H1 (cell line): Measurements from ENCODE around the gene MAPK4. TPM values are rescaled to one million over a fixed set of nuclear protein-coding genes. Genes with fewer than 3 reads are reported as not detected.

Source experiments
- CTCF ChIA-PET: fragments of 300-600 bp; sonication (Branson Sonifier 250); formaldehyde crosslinking; loops from one replicate; lab custom pipeline; 2021; ENCODE audit not compliant: partially characterized antibody; lab: Charles Lee
- POLR2A ChIA-PET: fragments of 300-600 bp; sonication (Branson Sonifier 250); formaldehyde crosslinking; loops from one replicate; lab custom pipeline; 2021; ENCODE audit warnings: inconsistent platforms; ENCODE audit not compliant: partially characterized antibody; lab: Charles Lee
- DNase-seq, 2 experiments: peaks; one replicate each; pipeline versions ENCODE4 v3.0.0 to v3.0.0-alpha.2; 2010 to 2022; ENCODE audit warnings: low spot score in 2 of 2, low read depth in 1 of 2, mixed read lengths in 1 of 2
- FAIRE-seq: peaks from 2 replicates; lab custom pipeline; 2011; peaks lifted over from hg19 to GRCh38; lab: Jason Lieb, UNC
- H2AFZ ChIP-seq: 2 replicates; pipeline ENCODE4 v1.8.1; 2012; ENCODE audit warnings: low read length, inconsistent platforms
- H2AK5ac ChIP-seq: 2 replicates; pipeline ENCODE4 v1.6.1; 2013; ENCODE audit warnings: low read depth, low read length
- H2BK120ac ChIP-seq: replicated peaks from 2 replicates; pipeline ENCODE3; 2013; ENCODE audit warnings: low read depth, low read length, inconsistent platforms
- H2BK12ac ChIP-seq: 2 replicates; pipeline ENCODE4 v1.6.1; 2013; ENCODE audit warnings: low read depth, low read length
- H2BK15ac ChIP-seq: 2 replicates; pipeline ENCODE4 v1.6.1; 2013; ENCODE audit warnings: low read length
- H2BK20ac ChIP-seq: 2 replicates; pipeline ENCODE4 v1.6.1; 2013; ENCODE audit warnings: low read length
- H2BK5ac ChIP-seq: 2 replicates; pipeline ENCODE4 v1.6.1; 2013; ENCODE audit warnings: low read depth, low read length
- H3K14ac ChIP-seq: 2 replicates; pipeline ENCODE4 v1.6.1; 2013; ENCODE audit warnings: inconsistent platforms; ENCODE audit not compliant: insufficient read length
- H3K18ac ChIP-seq: 2 replicates; pipeline ENCODE4 v1.6.1; 2013; ENCODE audit warnings: low read length; ENCODE audit errors: extremely low read depth
- H3K23ac ChIP-seq: 2 replicates; pipeline ENCODE4 v1.6.1; 2013; ENCODE audit warnings: inconsistent platforms; ENCODE audit not compliant: insufficient read length
- H3K23me2 ChIP-seq: 2 replicates; pipeline ENCODE4 v1.6.1; 2013; ENCODE audit warnings: low read depth, low read length
- H3K27ac ChIP-seq: 2 replicates; pipeline ENCODE4 v1.6.1; 2011; ENCODE audit warnings: low read depth, low read length, inconsistent platforms
- H3K27me3 ChIP-seq, 4 experiments: replicated peaks in 1 of 4; 1 replicate in 1 of 4; 2 replicates in 3 of 4; pipeline versions ENCODE4 v1.6.1 to v1.8.1; 2011 to 2013; ENCODE audit warnings: low read length in 3 of 4, mild to moderate bottlenecking in 3 of 4, inconsistent platforms in 2 of 4, mixed read lengths in 2 of 4, moderate library complexity in 1 of 4; ENCODE audit not compliant: control insufficient read depth in 3 of 4, insufficient read depth in 3 of 4; ENCODE audit errors: extremely low read depth in 1 of 4
- H3K36me3 ChIP-seq, 4 experiments: 2 replicates each; pipeline versions ENCODE4 v1.6.1 to v1.8.1; 2011 to 2013; ENCODE audit warnings: mild to moderate bottlenecking in 4 of 4, low read length in 3 of 4, moderate library complexity in 2 of 4, control low read depth in 1 of 4, inconsistent platforms in 1 of 4; ENCODE audit not compliant: insufficient read depth in 4 of 4, control insufficient read depth in 2 of 4
- H3K4ac ChIP-seq: replicated peaks from 2 replicates; pipeline ENCODE3; 2013; ENCODE audit warnings: low read length, low read depth, mixed read lengths, inconsistent platforms; ENCODE audit not compliant: insufficient read length
- H3K4me1 ChIP-seq, 4 experiments: replicated peaks in 1 of 4; 1 replicate in 1 of 4; 2 replicates in 3 of 4; pipeline versions ENCODE4 v1.6.1 to v1.8.1; 2011 to 2013; ENCODE audit warnings: low read length in 3 of 4, inconsistent platforms in 2 of 4, mixed read lengths in 1 of 4; ENCODE audit not compliant: insufficient read depth in 4 of 4, control insufficient read depth in 3 of 4
- H3K4me2 ChIP-seq, 2 experiments: 2 replicates each; pipeline versions ENCODE4 v1.6.1 to v1.8.1; 2011 to 2013; ENCODE audit warnings: low read depth in 2 of 2, low read length in 2 of 2, control low read depth in 1 of 2, inconsistent platforms in 1 of 2, mild to moderate bottlenecking in 1 of 2; ENCODE audit not compliant: insufficient read depth in 1 of 2
- H3K4me3 ChIP-seq, 4 experiments: fragments of 200-600, 300-600 bp in 1 of 4; sonication (generic), shearing (Covaris generic), sonication (Bioruptor Twin) in 1 of 4; 2 replicates each; pipeline versions ENCODE4 v1.5.1 to v1.8.1; 2011 to 2016; ENCODE audit warnings: low read length in 4 of 4, low read depth in 3 of 4, control low read depth in 2 of 4, inconsistent platforms in 2 of 4, mild to moderate bottlenecking in 2 of 4, mixed read lengths in 1 of 4, moderate library complexity in 1 of 4; ENCODE audit not compliant: insufficient read depth in 2 of 4; ENCODE audit errors: extremely low read depth in 1 of 4
- H3K56ac ChIP-seq: replicated peaks from 2 replicates; pipeline ENCODE3; 2013; ENCODE audit warnings: low read depth, mild to moderate bottlenecking, mixed read lengths, low read length, inconsistent platforms; ENCODE audit not compliant: insufficient read length
- H3K79me1 ChIP-seq: 2 replicates; pipeline ENCODE4 v1.6.1; 2013; ENCODE audit warnings: low read depth, low read length, control low read depth
- H3K79me2 ChIP-seq, 2 experiments: 2 replicates each; pipeline versions ENCODE4 v1.6.1 to v1.8.1; 2012 to 2013; ENCODE audit warnings: low read length in 2 of 2, mild to moderate bottlenecking in 2 of 2, inconsistent platforms in 1 of 2; ENCODE audit not compliant: insufficient read depth in 2 of 2, control insufficient read depth in 1 of 2
- H3K9ac ChIP-seq, 4 experiments: replicated peaks in 1 of 4; 1 replicate in 1 of 4; 2 replicates in 3 of 4; pipeline versions ENCODE4 v1.6.1 to v1.8.1; 2011 to 2013; ENCODE audit warnings: low read depth in 3 of 4, low read length in 3 of 4, control low read depth in 2 of 4, mild to moderate bottlenecking in 2 of 4, moderate library complexity in 2 of 4, inconsistent platforms in 1 of 4; ENCODE audit errors: extremely low read depth in 1 of 4
- H3K9me3 ChIP-seq, 2 experiments: 2 replicates each; pipeline versions ENCODE4 v1.6.1 to v1.8.1; 2012 to 2013; ENCODE audit warnings: mild to moderate bottlenecking in 2 of 2, moderate library complexity in 2 of 2, control low read depth in 1 of 2, inconsistent platforms in 1 of 2, low read depth in 1 of 2, low read length in 1 of 2, mixed read lengths in 1 of 2; ENCODE audit not compliant: insufficient read depth in 2 of 2
- H4K20me1 ChIP-seq, 2 experiments: replicated peaks in 1 of 2; 2 replicates each; pipeline versions ENCODE3 to v1.8.1; 2011 to 2013; ENCODE audit warnings: inconsistent platforms in 2 of 2, low read length in 2 of 2, mild to moderate bottlenecking in 1 of 2; ENCODE audit not compliant: insufficient read depth in 2 of 2, control insufficient read depth in 1 of 2
- H4K5ac ChIP-seq: 2 replicates; pipeline ENCODE4 v1.6.1; 2013; ENCODE audit warnings: low read length, low read depth, mixed read lengths, inconsistent platforms; ENCODE audit not compliant: insufficient read length
- H4K8ac ChIP-seq: 2 replicates; pipeline ENCODE4 v1.8.0; 2013; ENCODE audit warnings: mild to moderate bottlenecking, moderate library complexity, low read length, inconsistent platforms; ENCODE audit not compliant: insufficient read depth; ENCODE audit errors: extremely low read depth
- H4K91ac ChIP-seq: replicated peaks from 2 replicates; pipeline ENCODE3; 2013; ENCODE audit warnings: low read length, mixed read lengths, inconsistent platforms; ENCODE audit not compliant: insufficient read length
- MAFK ChIP-seq: IDR thresholded peaks from 2 replicates; pipeline ENCODE4 v1.6.1; 2012; ENCODE audit warnings: low read depth, mild to moderate bottlenecking, improper control_type of control experiment, low read length
- RXRA ChIP-seq: IDR thresholded peaks from 2 replicates; pipeline ENCODE4 v1.6.1; 2011; ENCODE audit warnings: low read depth, mild to moderate bottlenecking, low read length, moderate library complexity; ENCODE audit not compliant: insufficient read depth
- SP1 ChIP-seq: IDR thresholded peaks from 2 replicates; pipeline ENCODE4 v1.6.1; 2011; ENCODE audit warnings: low read depth, low read length
- SP4 ChIP-seq: IDR thresholded peaks from 2 replicates; pipeline ENCODE4 v1.6.1; 2012; ENCODE audit warnings: low read length, inconsistent platforms
- TBP ChIP-seq: IDR thresholded peaks from 2 replicates; pipeline ENCODE4 v1.6.1; 2011; ENCODE audit warnings: low read depth, low read length, improper control_type of control experiment
- WGBS, 2 experiments: shearing (Covaris generic) in 1 of 2; methylation state at CpG; one replicate each; pipeline versions ENCODE4 v1.1.6 to v1.1.7; 2013 to 2015; ENCODE audit warnings: low lambda C conversion rate in 2 of 2, mixed read lengths in 2 of 2, inconsistent platforms in 1 of 2, low coverage in 1 of 2, missing lambda C conversion rate in 1 of 2; ENCODE audit not compliant: insufficient replicate concordance in 2 of 2, insufficient coverage in 1 of 2, insufficient read length in 1 of 2; ENCODE audit errors: extremely low coverage in 1 of 2, missing lambda C conversion rate in 1 of 2; 5-methylcytosine and 5-hydroxymethylcytosine counted together
- polyA plus RNA-seq, 7 experiments: library from polyadenylated mRNA; depleted of rRNA in 3 of 7; stranded (reverse) in 5 of 7; unstranded in 2 of 7; fragments of >200 nt in 5 of 7; fragments of 200-250 nt in 2 of 7; gene quantifications; 1 replicate in 5 of 7; 2 replicates in 1 of 7; 4 replicates in 1 of 7; pipeline versions ENCODE4 v1.2.1 to v1.2.3, GENCODE V29; 2011 to 2013; ENCODE audit warnings: missing spikeins in 2 of 7, mixed read lengths in 2 of 7
- total RNA-seq: library from RNA; stranded (reverse); fragmentation: NEBNext Ultra II Directional; extraction: Animal tissue kit (Norgen Biotek cat#: 25700); gene quantifications from 2 replicates; pipeline ENCODE4 v1.2.1, GENCODE V29; 2021

Gene MAPK4
- total and polyA plus RNA-seq, 2 of the 8 experiments (the other 6 are each of a cell fraction or from before 2014, with no cell fraction given), result 3.2 to 3.7 TPM

GRCh38 chr18:50579061-50579774 is 19.3 kb downstream of the MAPK4 start:
- Histone ChIP-seq H2BK12ac (no peak overlapping the region), H4K20me1 (no peaks in the 10 kb centered on the region), H3K4ac (no peak overlapping the region), H4K8ac (no peak overlapping the region), H3K27me3 (peaks cover 0 to 3% (median 0%) of the 10 kb centered on the region in 4 experiments; a peak in 2 of 7 replicates), H2BK15ac (no peak overlapping the region), H3K4me1 (peaks cover 0 to 7% (median 3%) of the 10 kb centered on the region in 4 experiments; a peak in 4 of 7 replicates), H3K23me2 (no peaks in the 10 kb centered on the region), H3K56ac (no peak overlapping the region), H3K4me2 (no peak overlapping the region), H3K14ac (no peak overlapping the region), H3K79me1 (no peaks in the 10 kb centered on the region), H3K9ac (no peak overlapping the region), H3K4me3 (no peak overlapping the region), H3K36me3 (no peaks in the 10 kb centered on the region), H3K23ac (no peak overlapping the region), H2AK5ac (no peak overlapping the region), H3K18ac (no peak overlapping the region), H2BK20ac (no peak overlapping the region), H2AFZ (no peak overlapping the region), H3K9me3 (no peaks in the 10 kb centered on the region), H2BK120ac (no peak overlapping the region), H3K79me2 (no peaks in the 10 kb centered on the region), H3K27ac (no peak overlapping the region), H4K5ac (no peak overlapping the region), H2BK5ac (no peak overlapping the region), H4K91ac (no peak overlapping the region)
- 89% methylated on average over 3 of the region's 3 CpGs; no CpG with 5 or more reads in 1 of the 2 experiments for WGBS, 2 experiments
- TF ChIP-seq RXRA (no peak), SP4 (no peak), SP1 (no peak), MAFK (no peak), TBP (no peak)
- ChIA-PET POLR2A (no interaction called here), CTCF (interaction anchor here (1.9 to 9.2 kb wide), 3 partner anchors 9 to 31 kb away, joined by 7 to 85 read pairs (median 8); no protein-coding TSS in a partner anchor)
- FAIRE-seq, result no peak
- DNase-seq, result no peak
